Measurements from ENCODE around the gene LRP2.

DNA sequence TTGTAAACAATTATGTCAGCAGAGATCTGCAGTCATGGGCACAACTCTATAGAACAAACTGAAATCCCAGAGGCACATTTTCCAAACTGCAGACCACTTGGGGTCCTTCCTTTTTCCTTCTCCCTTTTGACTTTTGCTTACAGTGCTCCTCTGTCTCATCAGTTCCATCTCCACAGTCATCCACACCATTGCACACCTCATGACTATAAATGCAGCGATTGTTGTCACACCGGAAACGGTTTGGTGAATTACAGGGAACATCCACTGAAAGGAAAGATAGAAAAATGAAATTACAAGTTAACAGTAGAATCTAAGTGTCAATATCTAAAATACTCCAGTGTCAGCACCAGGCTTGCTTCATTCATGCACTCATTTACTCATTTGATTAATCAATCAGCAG lies 196.5 kb downstream of the LRP2 start:
- TF ChIP-seq, protein P1, sequence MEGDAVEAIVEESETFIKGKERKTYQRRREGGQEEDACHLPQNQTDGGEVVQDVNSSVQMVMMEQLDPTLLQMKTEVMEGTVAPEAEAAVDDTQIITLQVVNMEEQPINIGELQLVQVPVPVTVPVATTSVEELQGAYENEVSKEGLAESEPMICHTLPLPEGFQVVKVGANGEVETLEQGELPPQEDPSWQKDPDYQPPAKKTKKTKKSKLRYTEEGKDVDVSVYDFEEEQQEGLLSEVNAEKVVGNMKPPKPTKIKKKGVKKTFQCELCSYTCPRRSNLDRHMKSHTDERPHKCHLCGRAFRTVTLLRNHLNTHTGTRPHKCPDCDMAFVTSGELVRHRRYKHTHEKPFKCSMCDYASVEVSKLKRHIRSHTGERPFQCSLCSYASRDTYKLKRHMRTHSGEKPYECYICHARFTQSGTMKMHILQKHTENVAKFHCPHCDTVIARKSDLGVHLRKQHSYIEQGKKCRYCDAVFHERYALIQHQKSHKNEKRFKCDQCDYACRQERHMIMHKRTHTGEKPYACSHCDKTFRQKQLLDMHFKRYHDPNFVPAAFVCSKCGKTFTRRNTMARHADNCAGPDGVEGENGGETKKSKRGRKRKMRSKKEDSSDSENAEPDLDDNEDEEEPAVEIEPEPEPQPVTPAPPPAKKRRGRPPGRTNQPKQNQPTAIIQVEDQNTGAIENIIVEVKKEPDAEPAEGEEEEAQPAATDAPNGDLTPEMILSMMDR (optimal IDR thresholded peaks at IDR 0.05 in 1 of 3, IDR thresholded peaks at IDR 0.05 in 1 of 3, conservative IDR thresholded peaks at IDR 0.05 in 1 of 3; ENCODE audit: extremely low read depth in 1 of 3, insufficient read depth in 2 of 3, low read length in 3 of 3): no peak
- no peak for TF ChIP-seq EZH2 (IDR thresholded peaks at IDR 0.05; ENCODE audit: low read length)

Measured in keratinocyte (primary cell).